GM18517 (cell line): ENCODE data around the gene DPH1.
"Not testable (repeated sequence)": the region's sequence is repeated elsewhere in the genome, so short reads cannot be mapped to it uniquely, and the experiment has no call there.

Source experiments
- ATAC-seq: cut with Tn5 transposase; IDR thresholded peaks from one replicate; pipeline ENCODE4 v1.9.1; 2021; ENCODE audit warnings: mild to moderate bottlenecking, moderate library complexity; ENCODE audit not compliant: unreplicated experiment

DPH1 gene

GRCh38 chr17:2004435-2004952, 25.5 kb upstream of the DPH1 start:
- no peak for ATAC-seq

DNA sequence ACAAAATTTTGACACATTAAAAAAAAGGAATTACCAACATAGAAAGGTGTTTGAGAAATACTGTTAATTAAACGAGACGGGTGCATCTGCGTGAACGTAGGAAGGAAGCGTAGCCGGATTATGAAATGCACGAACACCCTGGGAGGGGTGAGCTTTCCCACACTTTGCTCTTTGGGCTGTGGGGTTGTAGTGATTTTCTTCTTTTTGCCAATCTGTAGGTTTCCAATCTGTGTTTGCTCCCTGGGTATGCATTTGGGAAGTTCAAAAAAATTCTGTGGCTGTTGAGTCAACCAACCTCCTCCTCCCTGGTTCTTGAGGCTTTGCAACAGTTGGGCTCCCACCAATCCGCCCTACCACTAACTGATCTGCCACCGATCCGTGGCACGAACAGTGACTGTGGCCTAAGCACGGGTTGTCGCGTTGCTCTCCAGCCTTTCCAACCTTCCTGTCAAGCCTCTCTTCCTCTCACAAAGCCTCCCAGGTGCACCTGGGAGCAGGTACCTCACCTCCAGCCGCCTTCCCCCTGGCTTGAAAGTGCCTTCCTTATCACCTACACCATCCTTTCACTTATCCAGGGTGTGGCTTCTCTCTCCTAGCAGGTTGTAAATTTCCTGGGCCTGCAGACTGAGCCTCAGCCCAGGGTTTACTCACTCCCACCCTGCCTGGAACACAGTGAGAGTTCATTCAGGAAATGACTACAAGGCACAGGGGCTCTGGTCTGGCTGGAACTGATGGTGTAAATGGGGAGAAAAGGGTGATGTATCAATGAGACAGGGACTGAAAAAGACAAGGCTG, 21.4 kb upstream of the DPH1 start:
- no peak for ATAC-seq

GRCh38 chr17:2009737-2010136, 20.2 kb upstream of the DPH1 start:
- ATAC-seq: no peak

DNA sequence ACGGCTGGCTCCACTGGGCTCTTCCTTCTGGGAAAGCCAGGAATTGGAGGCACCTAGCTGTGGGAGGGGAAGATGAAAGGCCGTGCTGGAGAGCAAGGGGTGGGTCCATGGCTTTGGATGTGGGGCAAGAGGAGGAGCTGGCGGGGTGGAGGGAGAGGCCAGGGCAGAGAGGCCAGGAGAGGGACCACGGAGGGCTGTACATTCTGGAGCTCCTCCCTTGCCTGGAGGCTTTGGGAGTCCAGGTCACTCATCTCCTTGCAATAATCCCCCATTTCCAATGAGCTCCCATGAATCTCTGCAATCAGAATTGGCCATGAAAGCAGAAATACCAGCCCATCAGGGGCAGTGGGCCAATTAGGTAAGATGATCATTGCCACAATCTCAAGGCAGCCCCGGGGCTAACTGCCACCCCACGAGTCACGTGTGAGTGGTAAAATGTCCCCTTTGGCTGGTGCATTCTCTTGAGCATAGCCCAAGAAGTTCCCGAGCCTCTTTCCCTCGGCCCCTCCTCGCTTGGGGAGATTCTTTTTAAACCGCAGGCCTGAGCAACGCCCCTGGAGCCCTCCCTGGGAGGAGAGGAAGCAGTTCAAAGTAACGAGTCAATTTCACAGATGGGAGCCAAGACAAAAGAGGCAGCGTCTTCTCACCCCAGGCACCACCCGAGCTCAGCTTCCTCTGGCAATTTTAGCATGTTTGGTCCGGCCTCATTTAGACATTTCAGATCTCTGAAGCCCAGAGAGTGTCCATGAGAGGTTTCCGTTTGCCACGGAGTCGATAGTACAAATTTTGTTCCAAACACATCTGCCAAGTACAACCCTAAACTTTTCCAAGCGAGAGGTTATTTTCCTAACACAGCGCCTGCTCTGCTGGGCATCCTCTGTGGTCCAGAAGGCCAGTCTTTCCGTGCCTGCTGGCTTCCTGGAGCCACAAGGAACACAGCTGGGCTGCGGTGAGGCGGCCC, 18.3 kb upstream of the DPH1 start:
- no peak for ATAC-seq

DNA sequence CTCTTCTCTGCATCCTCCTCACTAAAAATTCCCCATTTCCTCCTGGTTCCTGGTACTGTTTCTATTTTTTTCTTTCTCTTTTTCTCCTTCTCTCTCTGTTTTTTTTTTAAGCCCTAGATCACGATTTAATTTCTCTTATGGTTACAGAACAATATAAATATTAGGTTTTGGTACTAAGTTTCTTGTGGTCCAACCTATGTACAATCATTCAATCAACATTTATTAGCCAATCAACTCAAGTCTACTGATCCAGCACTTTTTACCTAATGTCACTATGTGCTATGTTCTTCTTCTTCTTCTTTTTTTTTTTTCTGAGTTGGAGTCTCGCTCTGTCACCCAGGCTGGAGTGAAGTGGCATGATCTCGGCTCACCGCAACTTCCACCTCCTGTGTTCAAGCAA, 17.5 kb upstream of the DPH1 start:
- ATAC-seq: no peak

DNA sequence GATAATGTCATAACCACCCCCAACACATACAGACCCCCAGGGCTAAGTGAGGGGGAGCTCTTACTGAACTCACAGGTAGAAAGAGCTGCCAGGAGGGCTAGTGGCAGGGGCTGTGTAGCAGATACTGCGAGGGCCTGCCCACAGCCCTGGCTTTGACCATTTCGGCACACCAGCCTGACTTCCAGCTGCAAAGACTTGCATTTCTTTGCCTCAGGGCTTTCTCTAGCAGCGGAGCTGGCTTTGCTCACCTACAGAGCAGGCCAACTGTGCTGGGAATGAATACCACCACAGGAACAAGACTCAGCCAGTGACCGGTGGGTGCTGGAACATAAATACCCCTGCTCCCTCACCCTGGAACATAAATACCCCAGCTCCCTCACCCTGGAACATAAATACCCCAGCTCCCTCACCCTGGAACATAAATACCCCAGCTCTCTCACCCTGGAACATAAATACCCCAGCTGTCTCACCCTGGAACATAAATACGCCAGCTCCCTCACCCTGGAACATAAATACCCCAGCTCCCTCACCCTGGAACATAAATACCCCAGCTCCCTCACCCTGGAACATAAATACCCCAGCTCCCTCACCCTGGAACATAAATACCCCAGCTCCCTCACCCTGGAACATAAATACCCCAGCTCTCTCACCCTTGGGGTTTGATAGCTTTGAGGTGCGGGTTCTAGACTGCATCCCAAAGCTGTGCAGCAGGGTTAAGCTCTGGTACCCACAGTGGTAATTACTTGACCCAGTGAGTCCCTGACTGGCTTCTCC, 16.5 kb upstream of the DPH1 start:
- not testable (repeated sequence) for ATAC-seq

- ATAC-seq: no peak
Observed at GRCh38 chr17:2013994-2014317, 16.0 kb upstream of the DPH1 start.

- ATAC-seq: no peak
Observed at GRCh38 chr17:2015314-2015713, 14.6 kb upstream of the DPH1 start.

- no peak for ATAC-seq
Observed at GRCh38 chr17:2016494-2016893, 13.5 kb upstream of the DPH1 start.

DNA sequence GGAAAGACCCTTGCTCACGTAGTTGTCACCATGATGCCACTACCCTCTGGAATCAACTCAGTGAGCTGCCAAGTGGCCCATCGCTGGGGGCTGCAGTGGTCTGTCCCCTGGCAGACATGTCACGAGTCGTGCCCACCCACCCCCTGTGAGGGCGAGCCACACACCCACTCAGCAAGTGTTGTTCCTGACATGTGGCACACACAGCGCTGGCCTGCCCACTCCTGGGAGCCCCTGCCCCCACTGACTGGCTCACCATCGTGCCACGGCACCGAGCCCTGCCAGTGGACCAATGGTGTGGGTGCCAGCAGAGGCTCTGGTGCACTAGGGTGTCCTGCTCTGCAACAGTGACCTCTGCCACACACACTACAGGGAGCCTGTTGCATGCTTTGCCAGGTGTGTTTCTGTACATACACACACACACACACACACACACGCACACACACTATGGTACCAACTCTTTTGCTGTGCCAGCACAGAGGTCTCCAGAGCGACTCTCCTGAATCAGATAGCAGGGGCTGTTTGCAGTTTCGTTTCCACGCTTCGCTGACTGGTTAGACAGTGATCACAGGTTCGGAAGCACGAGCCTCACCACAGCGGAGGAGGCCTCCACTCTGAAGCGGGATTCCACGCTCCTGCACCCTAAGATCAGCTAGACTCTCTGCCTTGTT, 12.5 kb upstream of the DPH1 start:
- no peak for ATAC-seq

DNA sequence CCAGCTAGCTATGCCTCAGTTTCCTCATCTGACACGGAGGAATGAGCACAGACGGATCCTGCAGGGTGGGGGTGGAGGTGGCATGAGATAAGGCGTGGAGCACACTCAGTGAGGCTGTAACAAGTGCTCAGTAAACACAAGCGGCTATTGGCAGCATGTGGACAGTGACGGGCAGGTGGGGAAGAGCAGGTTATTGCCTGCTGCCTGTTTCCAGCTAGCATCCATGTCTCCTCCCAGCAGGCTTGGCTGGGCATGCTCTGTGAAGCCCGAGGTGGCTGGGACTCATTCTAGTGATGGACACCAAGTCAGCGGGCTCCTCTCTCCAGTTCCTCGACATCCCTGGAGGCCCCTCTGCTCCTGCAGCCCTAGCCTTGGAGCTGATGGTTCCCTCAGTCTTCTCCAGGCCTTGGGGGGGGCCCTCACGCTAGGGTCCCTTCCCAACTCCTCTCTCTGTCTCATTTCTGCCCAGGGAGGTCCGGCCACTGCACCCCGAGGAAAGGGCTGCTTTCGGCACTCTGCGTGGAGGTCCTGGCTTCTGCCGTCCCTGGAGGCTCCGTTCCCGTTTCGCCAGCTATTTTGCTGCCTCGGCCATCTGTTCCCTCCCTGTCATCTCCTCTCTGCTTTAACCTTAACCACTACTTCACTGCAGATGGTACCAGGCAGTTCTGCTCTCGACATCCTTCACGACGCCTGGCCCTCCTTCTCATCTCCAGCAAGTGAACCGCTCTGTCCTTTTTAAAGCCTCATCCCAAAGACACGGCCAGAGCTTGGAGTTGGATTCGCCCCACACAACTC, 11.0 kb upstream of the DPH1 start:
- no peak for ATAC-seq

DNA sequence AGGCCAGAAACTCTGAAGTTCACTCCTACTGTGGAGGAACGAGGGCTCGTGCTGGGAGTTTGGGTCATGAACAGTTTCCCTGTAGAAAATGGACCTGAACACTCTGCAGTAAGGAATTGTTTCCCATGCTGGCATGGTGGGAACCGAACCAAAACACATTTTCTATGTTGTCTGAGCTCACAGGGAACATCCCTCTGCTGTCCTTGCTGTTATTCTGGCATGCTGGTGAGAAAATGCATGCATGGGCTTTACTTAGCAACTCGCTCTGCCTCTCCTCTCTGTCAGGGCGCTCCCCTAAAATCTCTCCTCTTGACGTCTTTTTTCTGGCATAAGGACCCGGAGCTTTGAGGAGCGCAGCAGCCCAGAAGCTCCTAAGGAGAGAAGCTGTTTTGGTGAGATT, 10.2 kb upstream of the DPH1 start:
- no peak for ATAC-seq

DNA sequence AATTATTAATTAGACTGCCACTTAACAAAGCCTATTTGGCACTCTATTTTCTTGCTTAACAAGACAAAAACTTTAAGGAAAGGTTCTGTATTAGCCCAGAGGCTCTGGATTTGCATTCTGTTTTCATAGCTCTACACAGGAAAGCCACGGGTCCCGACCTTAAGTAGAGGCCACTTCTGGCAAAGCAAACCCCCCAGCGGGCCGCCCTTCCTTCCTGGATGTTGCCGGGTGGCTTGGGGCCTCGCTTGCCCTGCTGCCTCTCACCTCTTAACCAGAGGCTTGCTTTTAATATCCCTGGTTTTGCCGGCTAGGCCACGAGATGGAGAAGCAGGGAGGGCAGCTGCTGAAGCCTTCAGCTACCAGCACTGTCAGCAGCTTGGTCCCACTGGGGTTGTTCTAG, 9.2 kb upstream of the DPH1 start:
- ATAC-seq: no peak

DNA sequence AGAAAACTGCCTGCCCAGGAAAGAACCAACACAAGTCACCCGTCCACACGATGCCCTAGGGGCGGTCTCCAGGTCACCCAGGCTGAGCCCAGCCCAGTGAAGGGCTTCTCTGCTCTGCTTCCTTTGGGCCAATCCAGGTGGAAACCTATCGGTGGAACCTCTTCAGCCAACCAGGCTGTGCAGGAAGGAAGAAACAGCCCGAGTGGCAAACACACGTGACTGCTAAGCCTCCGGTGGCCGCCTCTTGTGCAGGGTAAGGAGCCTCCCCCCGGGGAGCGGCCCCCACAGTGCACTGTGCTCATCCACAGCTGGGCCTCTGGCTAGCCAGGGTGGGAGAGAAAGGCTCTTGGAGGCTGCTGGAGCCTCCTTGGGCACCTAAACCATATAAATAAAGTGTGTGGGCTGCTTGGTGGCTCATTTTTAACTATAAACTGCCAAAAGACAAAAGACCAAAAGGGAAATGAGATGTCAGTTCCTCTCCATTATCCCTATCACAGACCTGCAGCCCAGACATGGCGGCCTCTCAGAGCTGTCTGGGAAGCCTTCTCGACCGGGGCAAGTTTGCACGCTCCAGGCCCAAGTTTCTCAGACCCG, 7.2 kb upstream of the DPH1 start:
- no peak for ATAC-seq

- ATAC-seq: no peak
Observed at GRCh38 chr17:2023256-2023655, 6.7 kb upstream of the DPH1 start.

- ATAC-seq: no peak
Observed at GRCh38 chr17:2023692-2024571, 6.0 kb upstream of the DPH1 start.

GRCh38 chr17:2024572-2025219, 5.3 kb upstream of the DPH1 start:
- ATAC-seq: no peak

DNA sequence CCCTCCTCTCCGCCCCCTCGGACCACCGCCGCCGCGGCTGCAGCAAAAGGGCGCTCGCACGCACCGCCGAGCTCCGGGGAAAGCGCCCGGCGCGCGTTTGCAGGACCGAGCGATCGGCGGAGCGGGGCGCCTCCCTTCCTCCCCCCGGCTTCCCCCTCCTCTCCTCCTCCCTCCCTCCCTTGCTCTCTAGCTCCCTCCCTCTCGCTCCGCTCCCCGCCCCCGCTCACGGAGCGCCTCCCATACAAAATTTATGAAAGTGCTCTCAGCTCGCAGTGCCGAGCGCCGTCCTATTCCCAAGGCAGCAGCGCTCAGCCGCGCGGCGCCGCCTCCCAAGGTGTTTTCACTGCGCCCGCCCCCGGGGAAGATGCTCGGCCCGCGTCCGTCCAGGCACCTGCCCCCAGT, 4.7 kb upstream of the DPH1 start, which contains the start of gene RTN4RL1:
Gene RTN4RL1 (minus strand): TSS at position 115 of the 402 bp plus-strand sequence. CDS start 469 bp downstream, outside the sequence.
- ATAC-seq: no peak
